Panc1 (cell line): ENCODE data around the gene GRIK1. TPM values are rescaled to one million over a fixed set of nuclear protein-coding genes. Genes with fewer than 3 reads are reported as not detected.

Experiments used
- ATAC-seq: fragments of 200-7000 bp; cut with Tn5 transposase; 2 replicates; pipeline ENCODE4 v1.9.1; 2020; ENCODE audit warnings: mild to moderate bottlenecking, moderate library complexity
- BruUV-seq: library from RNA; stranded (reverse); fragments of 400-500 nt; replicated peaks from 2 replicates; lab custom pipeline; 2021; lab: Mats Ljungman, UMichigan
- CTCF ChIA-PET: fragments of 300-600 bp; sonication (Branson Sonifier 250); formaldehyde crosslinking; loops from one replicate; lab custom pipeline; 2022; ENCODE audit warnings: antibody characterized with exemption; lab: Charles Lee
- POLR2A ChIA-PET: fragments of 300-600 bp; sonication (Branson Sonifier 250); formaldehyde crosslinking; loops from one replicate; lab custom pipeline; 2022; ENCODE audit warnings: antibody characterized with exemption; lab: Charles Lee
- DNase-seq: peaks from one replicate; pipeline ENCODE4 v3.0.0-alpha.2; 2010; ENCODE audit warnings: low read depth, low spot score
- H3K27ac ChIP-seq: 2 replicates; pipeline ENCODE4 v1.5.1; 2011; ENCODE audit warnings: mild to moderate bottlenecking, low read length, inconsistent platforms
- H3K27me3 ChIP-seq: fragments of 200-500 bp; sonication (Bioruptor generic); 2 replicates; pipeline ENCODE4 v1.6.0; 2014; ENCODE audit warnings: low read length, inconsistent platforms; ENCODE audit not compliant: control insufficient read depth, insufficient read depth
- H3K36me3 ChIP-seq: fragments of 200-500 bp; sonication (Bioruptor generic); 2 replicates; pipeline ENCODE4 v1.5.1; 2014; ENCODE audit warnings: inconsistent platforms, mild to moderate bottlenecking, low read length, moderate library complexity; ENCODE audit not compliant: control insufficient read depth, insufficient read depth
- H3K4me1 ChIP-seq: 2 replicates; pipeline ENCODE4 v1.5.1; 2011; ENCODE audit warnings: inconsistent platforms, mild to moderate bottlenecking, low read length, moderate library complexity; ENCODE audit not compliant: control insufficient read depth, insufficient read depth
- H3K4me3 ChIP-seq, 2 experiments: 2 replicates each; pipeline ENCODE4 v1.5.1; 2011 to 2012; ENCODE audit warnings: low read depth in 2 of 2, low read length in 2 of 2, mild to moderate bottlenecking in 2 of 2, inconsistent platforms in 1 of 2, moderate library complexity in 1 of 2
- H3K9me3 ChIP-seq: fragments of 200-500 bp; sonication (Bioruptor generic); 2 replicates; pipeline ENCODE4 v1.5.1; 2014; ENCODE audit warnings: low read depth, mild to moderate bottlenecking, inconsistent platforms, low read length, moderate library complexity; ENCODE audit not compliant: control insufficient read depth, insufficient read depth
- POLR2AphosphoS5 ChIP-seq: IDR thresholded peaks from 2 replicates; pipeline ENCODE4 v1.6.1; 2012; ENCODE audit warnings: mild to moderate bottlenecking, low read depth, low read length, moderate library complexity
- SIN3A ChIP-seq: IDR thresholded peaks from 2 replicates; pipeline ENCODE4 v1.6.1; 2012; ENCODE audit warnings: low read depth, mild to moderate bottlenecking, low read length, moderate library complexity, borderline replicate concordance; ENCODE audit not compliant: insufficient read depth
- TCF7L2 ChIP-seq: IDR thresholded peaks from 2 replicates; pipeline ENCODE4 v1.6.1; 2011; ENCODE audit warnings: mild to moderate bottlenecking, low read depth, low read length, inconsistent platforms
- in situ Hi-C: cut with HindIII; loops from 2 replicates; pipeline ENCODE4 v1.10.0; 2016; ENCODE audit warnings: low sequenced_read_pairs, low pct_unique_long_range_greater_than_20kb
- intact Hi-C: fragments of 100-400 bp; cut with micrococcal nuclease; formaldehyde crosslinking; loops from one replicate; pipeline ENCODE4 v1.10.0; 2022; ENCODE audit not compliant: unreplicated experiment
- total RNA-seq: library from RNA; stranded (reverse); gene quantifications from one replicate; pipeline ENCODE4 v1.2.1, GENCODE V29; 2021; ENCODE audit not compliant: unreplicated experiment
- TF ChIP-seq, protein P1 (sequence below): fragments of 450-650 bp; IDR thresholded peaks from 2 replicates; pipeline ENCODE4 v1.5.1; 2017; ENCODE audit warnings: mild to moderate bottlenecking
- TF ChIP-seq, protein P2 (sequence below), 2 experiments: IDR thresholded peaks; 2 replicates each; pipeline ENCODE4 v1.6.1; 2011 to 2012; ENCODE audit warnings: low read depth in 2 of 2, control low read depth in 1 of 2, low read length in 1 of 2, mild to moderate bottlenecking in 1 of 2, moderate library complexity in 1 of 2; ENCODE audit not compliant: insufficient read depth in 1 of 2

GRIK1 gene
- total RNA-seq, 1 experiment from 2014 or later, result not detected

DNA sequence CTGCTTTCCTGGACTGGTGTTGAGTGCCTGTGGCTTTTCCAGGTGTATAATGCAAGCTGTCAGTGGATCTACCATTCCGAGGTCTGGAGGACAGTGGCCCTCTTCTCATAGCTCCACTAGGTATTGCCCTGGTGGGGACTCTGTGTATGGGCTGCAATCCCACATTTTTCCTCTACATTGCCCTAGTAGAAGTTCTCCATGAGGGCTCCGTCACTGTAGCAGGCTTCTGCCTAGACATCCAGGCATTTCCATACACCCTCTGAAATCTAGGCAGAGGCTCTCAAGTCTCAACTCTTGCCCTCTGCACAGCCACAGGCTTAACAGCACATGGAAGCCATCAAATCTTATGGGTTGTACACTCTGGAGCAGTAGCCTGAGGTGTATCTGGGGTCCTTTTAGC, 107.6 kb downstream of the GRIK1 start:
- Histone ChIP-seq H3K36me3 (no peaks in the 10 kb centered on the region), H3K27ac (no peak overlapping the region), H3K4me1 (no peaks in the 10 kb centered on the region), H3K27me3 (no peaks in the 10 kb centered on the region), H3K4me3 (no peak overlapping the region), H3K9me3 (no peaks in the 10 kb centered on the region)
- no TSS peak for BruUV-seq
- in situ Hi-C loops, result no loop called here
- DNase-seq (no peak), ATAC-seq (no peak)
- intact Hi-C loops, result no loop called here
- TF ChIP-seq, protein P1, sequence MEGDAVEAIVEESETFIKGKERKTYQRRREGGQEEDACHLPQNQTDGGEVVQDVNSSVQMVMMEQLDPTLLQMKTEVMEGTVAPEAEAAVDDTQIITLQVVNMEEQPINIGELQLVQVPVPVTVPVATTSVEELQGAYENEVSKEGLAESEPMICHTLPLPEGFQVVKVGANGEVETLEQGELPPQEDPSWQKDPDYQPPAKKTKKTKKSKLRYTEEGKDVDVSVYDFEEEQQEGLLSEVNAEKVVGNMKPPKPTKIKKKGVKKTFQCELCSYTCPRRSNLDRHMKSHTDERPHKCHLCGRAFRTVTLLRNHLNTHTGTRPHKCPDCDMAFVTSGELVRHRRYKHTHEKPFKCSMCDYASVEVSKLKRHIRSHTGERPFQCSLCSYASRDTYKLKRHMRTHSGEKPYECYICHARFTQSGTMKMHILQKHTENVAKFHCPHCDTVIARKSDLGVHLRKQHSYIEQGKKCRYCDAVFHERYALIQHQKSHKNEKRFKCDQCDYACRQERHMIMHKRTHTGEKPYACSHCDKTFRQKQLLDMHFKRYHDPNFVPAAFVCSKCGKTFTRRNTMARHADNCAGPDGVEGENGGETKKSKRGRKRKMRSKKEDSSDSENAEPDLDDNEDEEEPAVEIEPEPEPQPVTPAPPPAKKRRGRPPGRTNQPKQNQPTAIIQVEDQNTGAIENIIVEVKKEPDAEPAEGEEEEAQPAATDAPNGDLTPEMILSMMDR, result no peak
- no peak for TF ChIP-seq TCF7L2
- TF ChIP-seq, protein P2, sequence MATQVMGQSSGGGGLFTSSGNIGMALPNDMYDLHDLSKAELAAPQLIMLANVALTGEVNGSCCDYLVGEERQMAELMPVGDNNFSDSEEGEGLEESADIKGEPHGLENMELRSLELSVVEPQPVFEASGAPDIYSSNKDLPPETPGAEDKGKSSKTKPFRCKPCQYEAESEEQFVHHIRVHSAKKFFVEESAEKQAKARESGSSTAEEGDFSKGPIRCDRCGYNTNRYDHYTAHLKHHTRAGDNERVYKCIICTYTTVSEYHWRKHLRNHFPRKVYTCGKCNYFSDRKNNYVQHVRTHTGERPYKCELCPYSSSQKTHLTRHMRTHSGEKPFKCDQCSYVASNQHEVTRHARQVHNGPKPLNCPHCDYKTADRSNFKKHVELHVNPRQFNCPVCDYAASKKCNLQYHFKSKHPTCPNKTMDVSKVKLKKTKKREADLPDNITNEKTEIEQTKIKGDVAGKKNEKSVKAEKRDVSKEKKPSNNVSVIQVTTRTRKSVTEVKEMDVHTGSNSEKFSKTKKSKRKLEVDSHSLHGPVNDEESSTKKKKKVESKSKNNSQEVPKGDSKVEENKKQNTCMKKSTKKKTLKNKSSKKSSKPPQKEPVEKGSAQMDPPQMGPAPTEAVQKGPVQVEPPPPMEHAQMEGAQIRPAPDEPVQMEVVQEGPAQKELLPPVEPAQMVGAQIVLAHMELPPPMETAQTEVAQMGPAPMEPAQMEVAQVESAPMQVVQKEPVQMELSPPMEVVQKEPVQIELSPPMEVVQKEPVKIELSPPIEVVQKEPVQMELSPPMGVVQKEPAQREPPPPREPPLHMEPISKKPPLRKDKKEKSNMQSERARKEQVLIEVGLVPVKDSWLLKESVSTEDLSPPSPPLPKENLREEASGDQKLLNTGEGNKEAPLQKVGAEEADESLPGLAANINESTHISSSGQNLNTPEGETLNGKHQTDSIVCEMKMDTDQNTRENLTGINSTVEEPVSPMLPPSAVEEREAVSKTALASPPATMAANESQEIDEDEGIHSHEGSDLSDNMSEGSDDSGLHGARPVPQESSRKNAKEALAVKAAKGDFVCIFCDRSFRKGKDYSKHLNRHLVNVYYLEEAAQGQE (IDR thresholded peaks at IDR 0.05; ENCODE audit: insufficient read depth in 1 of 2, low read depth in 2 of 2, low read length in 1 of 2), result no peak
- no peak for TF ChIP-seq SIN3A
- no peak for TF ChIP-seq POLR2AphosphoS5
- ChIA-PET POLR2A (no interaction called here), CTCF (no interaction called here)

DNA sequence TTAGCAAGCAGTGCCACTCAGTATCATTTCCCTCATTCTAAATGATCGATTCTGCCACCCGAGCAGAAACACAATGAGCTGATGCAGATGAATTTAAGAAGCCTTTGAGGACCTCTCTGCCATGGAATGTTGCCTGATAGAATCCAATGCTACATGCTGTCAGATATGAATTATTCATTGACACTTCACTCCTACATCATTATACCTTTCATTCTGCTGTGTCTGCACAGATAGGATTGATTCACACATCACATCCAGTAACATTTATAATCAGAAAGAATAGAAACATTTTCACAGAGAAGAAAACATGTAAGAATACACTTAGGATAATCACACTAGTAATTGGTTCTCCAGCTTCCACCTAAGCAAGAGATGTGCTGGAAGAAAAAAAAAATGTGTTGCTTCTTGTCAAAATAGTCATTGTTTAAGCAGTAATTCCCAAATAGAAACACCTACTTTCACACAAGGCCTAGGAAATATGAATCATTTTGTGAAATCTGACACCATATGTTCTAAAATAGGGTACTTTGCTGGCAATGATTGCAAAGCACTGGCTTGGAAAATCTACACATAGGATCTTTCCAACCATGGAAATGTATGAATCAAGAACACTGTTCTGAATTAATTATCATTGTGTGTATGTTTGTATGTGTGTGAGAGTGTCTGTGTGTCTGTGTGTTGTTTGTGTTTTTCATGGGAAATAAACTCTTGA, 110.1 kb downstream of the GRIK1 start:
- in situ Hi-C loops (no loop called here), intact Hi-C loops (no loop called here)
- no TSS peak for BruUV-seq

More for the DNA sequence above, 110.1 kb downstream of the GRIK1 start:
- H3K4me3 ChIP-seq, result no peak overlapping the region
- H3K9me3 ChIP-seq, result no peaks in the 10 kb centered on the region
- H3K36me3 ChIP-seq, result no peaks in the 10 kb centered on the region
- TF ChIP-seq POLR2AphosphoS5 (no peak), TCF7L2 (no peak), SIN3A (no peak)
- TF ChIP-seq, protein P2 (IDR thresholded peaks at IDR 0.05; ENCODE audit: insufficient read depth in 1 of 2, low read depth in 2 of 2, low read length in 1 of 2), result no peak
- TF ChIP-seq, protein P1, result no peak
- H3K4me1 ChIP-seq, result no peaks in the 10 kb centered on the region
- no peak overlapping the region for H3K27ac ChIP-seq
- CTCF ChIA-PET, result no interaction called here
- POLR2A ChIA-PET, result no interaction called here
- ATAC-seq (no peak), DNase-seq (no peak)
- H3K27me3 ChIP-seq, result no peaks in the 10 kb centered on the region
